Neutrophil (primary cell): ENCODE measurements around the gene TMBIM4.

Experiments used
- H3K27ac ChIP-seq: fragments of 200-600 bp; sonication (generic); 2 replicates; pipeline ENCODE4 v1.5.1; 2016; ENCODE audit warnings: mild to moderate bottlenecking, moderate library complexity
- H3K27me3 ChIP-seq: fragments of 200-600 bp; sonication (generic); 2 replicates; pipeline ENCODE4 v1.6.0; 2016; ENCODE audit warnings: mild to moderate bottlenecking
- H3K36me3 ChIP-seq: fragments of 200-600 bp; sonication (generic); 2 replicates; pipeline ENCODE4 v1.5.1; 2017
- H3K4me1 ChIP-seq, 2 experiments: fragments of 200-600 bp in 1 of 2; sonication (generic) in 1 of 2; 1 replicate in 1 of 2; 2 replicates in 1 of 2; pipeline versions ENCODE4 v1.5.1 to v1.6.1; 2013 to 2016; ENCODE audit warnings: low read depth in 1 of 2, low read length in 1 of 2, mild to moderate bottlenecking in 1 of 2, moderate library complexity in 1 of 2; ENCODE audit not compliant: control insufficient read depth in 1 of 2, insufficient read depth in 1 of 2
- H3K4me3 ChIP-seq, 2 experiments: fragments of 200-600 bp in 1 of 2; sonication (generic) in 1 of 2; 1 replicate in 1 of 2; 2 replicates in 1 of 2; pipeline ENCODE4 v1.5.1; 2013 to 2016; ENCODE audit warnings: low read depth in 1 of 2, low read length in 1 of 2, mild to moderate bottlenecking in 1 of 2, moderate library complexity in 1 of 2
- H3K9me3 ChIP-seq: fragments of 200-600 bp; sonication (generic); 2 replicates; pipeline ENCODE4 v1.5.1; 2016
- CTCF ChIP-seq: fragments of 200-600 bp; sonication (generic); IDR thresholded peaks from 2 replicates; pipeline ENCODE4 v1.5.1; 2016; ENCODE audit warnings: antibody characterized with exemption

Gene TMBIM4

GRCh38 chr12:66203820-66204219 is 34.0 kb upstream of the TMBIM4 start:
- H3K4me3 ChIP-seq = no peak overlapping the region
- H3K27me3 ChIP-seq = no peaks in the 10 kb centered on the region
- H3K36me3 ChIP-seq = peaks cover 3% of the 10 kb centered on the region
- TF ChIP-seq CTCF = no peak
- peaks cover 9 to 19% of the 10 kb centered on the region in 2 experiments for H3K4me1 ChIP-seq
- no peaks in the 10 kb centered on the region for H3K9me3 ChIP-seq
- peak overlapping the region; percentile 45 for H3K27ac ChIP-seq

- no peaks in the 10 kb centered on the region for H3K9me3 ChIP-seq
- no peak overlapping the region for H3K4me3 ChIP-seq
- peaks cover 3% of the 10 kb centered on the region for H3K36me3 ChIP-seq
- peaks cover 38 to 58% of the 10 kb centered on the region in 2 experiments for H3K4me1 ChIP-seq
- H3K27me3 ChIP-seq = no peaks in the 10 kb centered on the region
- peak overlapping the region; percentile 3 for H3K27ac ChIP-seq
- no peak for TF ChIP-seq CTCF
These were observed 30.2 kb upstream of the TMBIM4 start for GRCh38 chr12:66199831-66200509.

- Histone ChIP-seq H3K4me1 (peaks cover 44 to 66% of the 10 kb centered on the region in 2 experiments), H3K9me3 (no peaks in the 10 kb centered on the region), H3K27me3 (no peaks in the 10 kb centered on the region), H3K27ac (peak overlapping the region; percentile 3), H3K4me3 (no peak overlapping the region), H3K36me3 (peaks cover 3% of the 10 kb centered on the region)
- TF ChIP-seq CTCF = no peak
These were observed 29.3 kb upstream of the TMBIM4 start for GRCh38 chr12:66199141-66199540.

- Histone ChIP-seq H3K27ac (peak overlapping the region; percentile 80), H3K9me3 (no peaks in the 10 kb centered on the region), H3K27me3 (no peaks in the 10 kb centered on the region), H3K36me3 (no peaks in the 10 kb centered on the region), H3K4me3 (no peak overlapping the region), H3K4me1 (peaks cover 60 to 82% of the 10 kb centered on the region in 2 experiments)
- no peak for TF ChIP-seq CTCF
These were observed 27.7 kb upstream of the TMBIM4 start for GRCh38 chr12:66197495-66197921.

GRCh38 chr12:66196806-66197205 is 27.0 kb upstream of the TMBIM4 start:
- TF ChIP-seq CTCF = no peak
- no peaks in the 10 kb centered on the region for H3K27me3 ChIP-seq
- H3K4me3 ChIP-seq = peak overlapping the region in 1 of 2 experiments; percentile 24
- H3K4me1 ChIP-seq = peaks cover 67 to 89% of the 10 kb centered on the region in 2 experiments
- peak overlapping the region; percentile 80 for H3K27ac ChIP-seq
- H3K9me3 ChIP-seq = no peaks in the 10 kb centered on the region
- H3K36me3 ChIP-seq = no peaks in the 10 kb centered on the region
